ENCODE measurements around the gene NPM1. TPM values are rescaled to one million over a fixed set of nuclear protein-coding genes. Genes with fewer than 3 reads are reported as not detected.

The NPM1 gene
- total RNA-seq, 1 donor from 2014 or later = 836 TPM

DNA sequence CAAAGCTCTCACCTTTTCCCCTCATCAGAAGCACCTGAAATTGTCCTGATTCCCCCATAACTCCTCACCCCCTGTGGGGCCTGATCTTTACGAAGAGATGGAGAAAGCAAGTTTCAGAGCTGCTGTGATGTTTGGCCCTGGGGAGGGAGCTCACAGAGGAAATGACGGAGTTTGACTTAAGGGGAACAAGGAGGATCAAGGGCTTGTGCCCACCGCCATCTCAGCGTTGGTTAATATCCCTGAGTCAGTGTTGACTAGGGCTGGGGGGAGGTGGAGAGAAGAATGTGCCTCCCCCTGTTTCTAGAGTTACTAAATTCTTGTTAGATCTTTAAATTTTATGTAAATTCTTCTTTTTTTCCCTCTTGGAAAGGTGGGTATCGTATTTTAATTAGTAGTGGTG, 59.6 kb downstream of the NPM1 start:
- DNase-seq (ENCODE audit: low read depth) = no peak

DNA sequence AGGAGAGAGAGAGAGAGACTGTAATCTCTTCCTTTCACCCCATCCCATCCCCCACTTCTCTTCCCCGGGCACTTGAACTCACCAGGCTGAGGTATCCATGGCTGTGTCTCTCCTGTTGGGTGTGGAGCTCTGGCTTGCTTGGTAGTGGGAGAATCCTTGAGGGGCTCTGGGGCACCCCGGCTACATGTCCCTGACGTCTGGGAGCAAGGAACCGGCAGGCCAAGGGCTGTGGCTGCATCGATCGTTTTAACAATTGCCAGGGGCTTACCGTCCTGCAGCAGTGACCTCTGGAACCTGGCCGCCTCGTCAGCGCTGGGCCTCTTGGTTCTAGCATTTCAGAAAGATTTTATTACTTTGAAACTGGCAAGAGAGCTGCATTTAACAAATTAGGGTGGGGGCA, 61.8 kb downstream of the NPM1 start:
- DNase-seq (ENCODE audit: low read depth) = no peak

DNA sequence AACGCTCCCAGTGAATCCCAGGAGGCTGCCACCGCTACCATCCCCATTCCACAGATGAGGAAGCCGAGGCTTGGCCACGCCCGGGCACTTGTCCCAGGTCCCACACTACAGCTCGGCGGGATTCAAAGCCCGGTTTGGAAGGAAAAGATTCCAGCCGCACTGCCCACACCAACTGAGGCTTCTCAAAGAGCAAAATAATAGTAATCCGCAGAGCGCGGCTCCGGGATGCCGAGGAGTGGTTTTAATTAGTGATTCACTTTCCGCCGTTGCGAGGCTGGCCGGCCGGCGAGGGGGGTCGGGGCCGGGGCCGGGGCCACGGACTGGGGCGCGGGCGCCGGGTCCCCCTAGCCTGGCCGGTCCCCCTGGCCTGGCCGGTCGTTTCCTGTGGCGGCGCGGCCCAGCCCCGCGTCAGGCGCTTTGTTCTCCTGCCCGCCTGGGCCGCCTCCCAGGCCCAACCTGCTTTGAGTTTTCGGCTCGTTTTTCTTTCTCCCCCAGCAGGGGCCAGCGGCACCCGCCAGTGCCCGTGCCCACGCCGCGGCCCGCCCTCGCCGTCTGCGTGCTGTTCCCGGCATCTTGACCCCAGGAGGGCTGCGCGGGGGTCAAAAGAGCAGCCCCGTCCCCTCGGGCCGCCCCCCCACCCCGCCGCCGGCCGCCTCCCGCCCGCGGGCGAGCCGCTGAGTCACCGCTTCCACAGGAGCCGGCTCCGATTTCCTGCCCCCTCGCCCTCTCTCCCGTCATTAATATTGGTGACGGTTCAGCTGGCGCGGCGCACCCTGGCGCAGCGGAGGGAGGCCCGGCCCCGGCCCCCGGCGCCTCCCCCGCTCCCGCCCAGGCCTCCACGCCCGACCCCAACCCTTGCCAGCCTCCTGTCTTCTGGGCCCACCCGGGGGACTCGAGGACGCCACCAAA, 63.0 kb downstream of the NPM1 start:
- peak; percentile 61 for DNase-seq (ENCODE audit: low read depth)

DNA sequence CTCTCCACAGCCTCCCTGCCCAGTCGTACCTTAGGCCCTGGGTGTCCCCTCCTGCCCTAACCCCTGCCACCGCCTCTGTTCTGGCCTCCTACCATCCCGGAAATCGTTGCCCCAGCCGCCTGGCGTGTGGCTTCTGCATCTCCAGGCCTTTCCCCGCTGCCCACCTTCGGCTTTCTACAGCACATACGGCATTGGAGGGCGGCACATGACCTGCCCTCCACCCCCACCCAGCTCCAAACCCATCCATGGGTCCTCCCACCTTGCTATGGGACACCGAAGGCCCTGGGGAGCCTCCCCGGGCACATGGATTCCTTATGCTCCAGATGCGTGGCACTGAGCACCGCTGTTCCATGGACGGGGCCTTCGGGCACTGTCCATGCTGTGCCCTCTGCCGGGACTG, 63.8 kb downstream of the NPM1 start:
- no peak for DNase-seq (ENCODE audit: low read depth)

DNA sequence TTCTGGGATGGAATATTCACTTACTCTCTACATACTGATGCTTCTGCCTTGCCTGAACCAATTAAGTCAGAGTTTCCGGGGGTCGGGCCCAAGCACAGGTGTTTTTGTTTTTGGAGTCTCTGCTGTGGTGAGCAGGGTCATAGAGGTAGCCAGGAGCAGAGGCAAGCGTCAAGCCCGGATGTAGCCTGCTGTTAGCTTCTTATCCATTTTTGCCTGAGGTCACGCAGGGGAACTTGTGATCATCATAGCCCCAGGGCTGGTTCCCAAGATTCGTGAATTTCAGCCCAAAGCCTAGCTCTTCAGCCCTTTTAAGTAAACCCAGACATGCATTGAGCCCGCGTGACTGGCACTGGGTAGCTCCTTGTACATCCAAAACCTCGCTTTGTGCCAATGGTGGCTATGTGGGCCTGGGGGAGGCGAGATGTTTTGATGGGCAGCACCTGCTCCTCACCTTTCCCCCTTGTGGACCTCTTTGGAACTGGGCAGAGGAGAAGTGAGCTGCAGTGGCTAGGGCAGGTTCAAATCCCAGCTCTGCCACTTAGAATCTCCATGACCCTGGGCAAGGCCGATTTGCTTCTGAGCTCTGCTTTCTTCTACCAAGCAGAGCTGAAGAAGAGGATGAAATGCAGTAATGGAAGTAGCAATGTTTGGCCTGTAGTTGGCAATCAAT, 65.5 kb downstream of the NPM1 start:
- no peak for DNase-seq (ENCODE audit: low read depth)

DNA sequence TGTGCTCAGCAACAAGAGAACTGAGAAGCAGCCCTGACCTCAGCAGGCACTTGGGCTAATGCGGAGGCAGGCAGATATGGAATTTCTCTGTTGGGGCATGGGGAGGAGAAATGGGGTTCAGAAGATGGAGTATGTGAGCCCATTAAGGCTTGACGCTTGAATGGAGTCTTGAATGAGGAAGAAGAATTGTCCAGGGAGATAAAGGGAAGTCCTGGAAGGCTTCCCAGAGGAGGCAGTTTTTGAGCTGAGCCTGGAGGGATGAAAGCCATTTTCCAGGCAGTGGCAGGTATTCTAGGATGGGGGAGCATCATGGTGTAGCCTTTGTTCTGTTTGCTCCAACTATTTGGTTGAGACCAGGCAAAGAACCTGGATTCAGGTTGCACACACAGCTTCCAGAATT, 66.3 kb downstream of the NPM1 start:
- DNase-seq (ENCODE audit: low read depth) = no peak

DNA sequence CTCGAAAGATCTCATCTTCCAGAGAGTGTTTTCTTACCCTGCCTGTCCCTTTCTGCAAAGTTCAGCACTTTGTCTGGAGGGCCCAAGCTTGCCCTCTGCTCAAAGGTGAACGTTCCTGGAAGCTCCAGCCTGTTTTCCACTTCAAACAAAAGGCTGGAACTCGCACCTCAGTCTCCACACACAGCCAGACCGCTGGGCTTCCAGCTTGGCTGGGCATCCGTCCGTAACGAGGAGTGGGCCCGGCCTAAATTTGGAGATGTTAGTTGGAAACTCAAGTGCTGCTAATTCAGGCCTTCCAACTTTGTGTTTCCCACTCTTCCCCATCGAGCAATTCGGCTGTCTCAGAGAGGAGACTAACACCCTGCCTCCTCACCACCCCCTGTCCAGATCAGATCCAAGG, 66.9 kb downstream of the NPM1 start:
- DNase-seq (ENCODE audit: low read depth) = no peak

DNA sequence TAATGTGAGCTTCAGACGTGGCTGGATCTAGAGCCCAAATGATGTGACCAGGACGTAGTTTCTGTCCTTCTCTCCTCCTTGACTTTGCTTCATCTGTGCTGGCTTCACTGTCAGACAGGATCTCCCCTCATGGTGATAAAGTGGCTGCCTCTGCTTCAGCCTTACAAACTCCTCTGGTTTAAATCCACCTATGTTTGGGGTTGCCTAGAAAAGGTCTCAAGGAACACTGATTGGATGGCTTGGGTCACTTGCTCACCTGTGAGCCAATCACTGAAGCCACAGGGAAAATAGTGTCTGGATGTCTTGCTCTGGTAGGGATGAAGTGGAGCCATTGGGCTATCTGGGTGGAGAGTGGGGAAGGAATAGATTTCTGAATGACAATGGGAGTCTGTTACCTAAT, 67.9 kb downstream of the NPM1 start:
- DNase-seq (ENCODE audit: low read depth) = no peak

DNA sequence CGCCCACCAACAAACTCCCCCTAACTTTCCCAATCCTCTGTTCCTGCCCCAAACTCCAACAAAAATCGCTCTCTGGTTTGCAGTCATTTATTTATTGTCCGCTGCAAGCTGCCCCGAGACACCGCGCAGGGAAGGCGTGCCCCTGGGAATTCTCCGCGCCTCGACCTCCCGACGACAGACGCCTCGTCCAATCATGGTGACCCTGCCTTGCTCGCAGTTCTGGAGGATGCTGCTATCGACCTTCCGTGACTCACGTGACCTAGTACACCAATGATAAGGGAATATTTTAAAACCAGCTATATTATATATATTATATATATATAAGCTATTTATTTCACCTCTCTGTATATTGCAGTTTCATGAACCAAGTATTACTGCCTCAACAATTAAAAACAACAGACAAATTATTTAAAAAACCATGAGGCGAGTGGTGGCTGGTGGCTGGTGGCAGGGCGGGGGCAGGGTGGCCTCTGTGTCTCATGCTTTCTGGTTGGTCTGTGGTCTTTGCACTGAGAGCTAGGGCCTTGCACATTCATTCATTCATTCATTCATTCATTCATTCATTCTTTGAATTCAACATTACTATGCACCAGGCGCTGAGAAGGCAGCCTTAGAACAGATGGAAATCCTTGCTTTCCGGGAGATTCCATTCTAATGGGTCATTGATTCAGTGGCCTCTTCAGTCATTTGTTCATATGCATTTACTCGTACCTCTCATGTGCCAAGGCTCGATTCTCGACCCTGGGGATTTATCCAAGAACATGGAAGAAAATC, 69.7 kb downstream of the NPM1 start:
- no peak for DNase-seq (ENCODE audit: low read depth)

DNA sequence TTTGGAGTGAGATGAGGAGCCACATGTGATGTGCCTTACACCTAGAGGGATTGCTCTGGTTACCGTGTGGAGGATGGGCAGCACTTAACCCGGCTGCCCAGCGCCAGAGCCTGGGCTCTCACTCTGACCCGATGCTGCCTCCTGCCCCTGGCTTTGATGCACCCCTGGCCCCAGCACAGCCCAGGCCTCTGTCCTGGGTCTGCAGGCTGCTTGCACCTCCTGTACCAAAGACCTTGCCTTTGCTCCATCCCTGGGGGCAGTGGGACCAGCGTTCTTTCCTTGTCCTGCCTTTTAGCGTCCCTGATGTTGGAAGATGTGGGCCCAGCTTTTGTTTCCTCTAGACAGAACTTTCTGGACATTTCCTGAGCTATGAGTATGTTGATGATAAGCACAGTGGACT, 72.2 kb downstream of the NPM1 start:
- no peak for DNase-seq (ENCODE audit: low read depth)

Small RNA genes within 50 kb of the gene (microRNA-seq; reads per million reads assigned to microRNA genes)
- gene MIR3912 = 0.48 reads per million

Other genes with a start within 250 kb of the NPM1 start
- gene TLX3, start 78.6 kb upstream of the NPM1 start, total RNA-seq = not detected in 2 replicates
- 0.16 TPM in 1 of 2 replicates, not detected in the other for gene FGF18, start 31.8 kb downstream of the NPM1 start, total RNA-seq

Data from myocyte (in vitro differentiated cells).